ENCODE results near the gene SEC14L5. TPM values are rescaled to one million over a fixed set of nuclear protein-coding genes. Genes with fewer than 3 reads are reported as not detected.

Gene SEC14L5
- total and polyA plus RNA-seq, 5 experiments from 2014 or later: not detected

- H3K27ac Mint-ChIP-seq: no peak overlapping the region
- no peak overlapping the region for H3K4me3 Mint-ChIP-seq
- DNase-seq (no peak), ATAC-seq (no peak)
- no peaks in the 10 kb centered on the region for H3K36me3 Mint-ChIP-seq
- H3K27me3 Mint-ChIP-seq: peaks cover 5 to 25% (median 8%) of the 10 kb centered on the region in 5 donors
- H3K4me1 Mint-ChIP-seq: no peaks in the 10 kb centered on the region
- H3K9me3 Mint-ChIP-seq: no peaks in the 10 kb centered on the region
- POLR2A ChIA-PET: no interaction called here
These were observed 43.9 kb downstream of the SEC14L5 start for GRCh38 chr16:5001986-5002385.

- no peaks in the 10 kb centered on the region for H3K4me1 Mint-ChIP-seq
- no peaks in the 10 kb centered on the region for H3K36me3 Mint-ChIP-seq
- no peak overlapping the region for H3K27ac Mint-ChIP-seq
- peaks cover 1 to 18% (median 8%) of the 10 kb centered on the region in 5 donors for H3K27me3 Mint-ChIP-seq
- POLR2A ChIA-PET: no interaction called here
- DNase-seq: no peak
- no peak for ATAC-seq
- no peaks in the 10 kb centered on the region for H3K9me3 Mint-ChIP-seq
- H3K4me3 Mint-ChIP-seq: peak overlapping the region in 1 of 10 donors; percentile 14
These were observed 44.6 kb downstream of the SEC14L5 start for GRCh38 chr16:5002699-5003143.

DNA sequence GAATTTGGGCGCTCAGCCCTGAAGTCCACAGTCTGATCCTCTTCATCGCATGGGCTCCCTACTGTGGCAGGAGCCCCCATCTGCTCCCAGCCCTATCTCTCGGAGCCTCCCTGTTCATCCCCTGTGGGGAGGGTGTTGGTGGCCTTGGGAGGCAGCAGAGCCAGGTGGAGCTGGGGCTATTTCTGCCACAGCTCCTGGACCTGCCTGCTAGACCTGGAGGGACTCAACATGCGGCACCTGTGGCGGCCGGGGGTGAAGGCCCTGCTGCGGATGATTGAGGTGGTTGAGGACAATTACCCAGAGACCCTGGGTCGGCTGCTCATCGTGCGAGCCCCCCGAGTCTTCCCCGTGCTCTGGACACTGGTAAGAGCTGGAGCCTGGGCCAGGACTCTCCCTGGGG lies 45.1 kb downstream of the SEC14L5 start:
- POLR2A ChIA-PET: interaction anchor here (0.5 kb wide), 1 partner anchor 589 kb away, joined by 3 read pairs; no protein-coding TSS in a partner anchor
- Mint-ChIP-seq H3K27ac (no peak overlapping the region), H3K4me1 (no peaks in the 10 kb centered on the region), H3K27me3 (peaks cover 1 to 18% (median 8%) of the 10 kb centered on the region in 5 donors), H3K9me3 (no peaks in the 10 kb centered on the region), H3K4me3 (no peak overlapping the region), H3K36me3 (no peaks in the 10 kb centered on the region)
- DNase-seq: peak in 1 of 10 donors; percentile 37
- ATAC-seq: no peak

DNA sequence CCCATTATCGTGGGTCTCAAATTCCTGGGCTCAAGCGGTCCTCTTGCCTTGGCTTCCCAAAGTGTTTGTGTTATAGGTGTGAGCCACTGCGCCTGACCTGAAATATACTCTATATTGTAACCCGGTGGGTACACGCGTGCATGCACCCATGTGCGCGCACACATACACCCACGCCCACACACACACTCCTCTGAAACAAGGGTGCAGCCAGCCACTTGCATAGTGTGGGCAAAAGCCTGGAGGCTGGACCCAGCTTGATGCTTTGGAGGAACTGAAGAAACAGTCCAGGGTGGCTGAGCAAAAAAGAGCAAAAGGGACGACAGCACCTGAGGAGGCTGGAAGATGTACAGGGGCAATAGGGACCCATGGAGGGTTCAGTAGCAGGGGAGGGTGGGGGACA lies 45.7 kb downstream of the SEC14L5 start:
- no peak overlapping the region for H3K4me3 Mint-ChIP-seq
- POLR2A ChIA-PET: interaction anchor here (0.5 kb wide), 1 partner anchor 590 kb away, joined by 3 read pairs; no protein-coding TSS in a partner anchor
- no peaks in the 10 kb centered on the region for H3K9me3 Mint-ChIP-seq
- ATAC-seq (no peak), DNase-seq (peak in 1 of 10 donors; percentile 27)
- no peaks in the 10 kb centered on the region for H3K36me3 Mint-ChIP-seq
- H3K4me1 Mint-ChIP-seq: no peaks in the 10 kb centered on the region
- peaks cover 0 to 15% (median 6%) of the 10 kb centered on the region in 5 donors for H3K27me3 Mint-ChIP-seq
- H3K27ac Mint-ChIP-seq: no peak overlapping the region

DNA sequence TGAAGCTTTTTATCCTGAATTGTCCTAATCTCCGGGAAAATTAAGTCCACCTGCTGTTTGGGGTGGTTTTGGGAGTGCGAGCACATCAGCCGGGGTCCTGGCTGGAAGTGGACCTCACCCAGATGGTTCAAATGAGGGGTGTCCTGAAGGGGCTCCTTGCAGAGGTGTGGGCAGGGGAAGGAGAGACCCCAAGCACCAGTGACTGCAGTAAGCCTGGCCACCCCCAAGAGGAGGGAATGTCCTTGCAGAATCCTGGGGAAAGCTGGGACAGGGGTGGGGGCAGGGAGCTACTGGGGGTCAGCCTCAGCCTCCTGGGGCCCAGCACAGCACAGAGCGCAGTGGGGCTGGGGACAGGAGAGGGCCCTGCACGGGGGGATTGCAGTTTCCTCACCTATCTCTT lies 46.2 kb downstream of the SEC14L5 start:
- Mint-ChIP-seq H3K27me3 (peaks cover 0 to 16% (median 3%) of the 10 kb centered on the region in 5 donors), H3K4me1 (no peaks in the 10 kb centered on the region), H3K4me3 (no peak overlapping the region), H3K27ac (peak overlapping the region in 1 of 10 donors; percentile 49), H3K9me3 (no peaks in the 10 kb centered on the region), H3K36me3 (no peaks in the 10 kb centered on the region)
- DNase-seq: no peak
- ATAC-seq: no peak
- POLR2A ChIA-PET: no interaction called here

DNA sequence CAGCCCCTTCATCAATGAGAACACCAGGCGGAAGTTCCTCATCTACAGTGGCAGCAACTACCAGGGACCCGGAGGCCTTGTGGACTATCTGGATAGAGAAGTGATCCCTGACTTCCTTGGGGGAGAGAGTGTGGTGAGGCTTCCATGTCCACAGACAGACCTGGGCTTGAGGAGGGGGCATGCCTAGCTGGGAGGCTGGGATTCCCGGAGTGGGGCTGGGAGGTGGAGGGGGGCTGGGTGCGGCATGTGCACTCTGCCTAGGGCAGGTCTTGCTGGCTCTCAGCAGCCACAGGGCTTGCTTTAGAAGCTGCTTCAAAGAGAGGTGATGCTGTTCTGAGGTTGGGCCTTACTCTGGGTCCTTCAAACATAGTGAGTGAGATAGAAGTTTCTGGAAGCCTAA lies 47.8 kb downstream of the SEC14L5 start:
- Mint-ChIP-seq H3K27ac (no peak overlapping the region), H3K4me3 (no peak overlapping the region), H3K9me3 (no peaks in the 10 kb centered on the region), H3K36me3 (no peaks in the 10 kb centered on the region), H3K4me1 (no peaks in the 10 kb centered on the region), H3K27me3 (peaks cover 0 to 31% (median 12%) of the 10 kb centered on the region in 5 donors)
- POLR2A ChIA-PET: no interaction called here
- peak in 1 of 10 donors; percentile 54 for DNase-seq
- no peak for ATAC-seq

GRCh38 chr16:5006348-5007193 lies 48.4 kb downstream of the SEC14L5 start:
- H3K27me3 Mint-ChIP-seq: peaks cover 0 to 36% (median 13%) of the 10 kb centered on the region in 5 donors
- ATAC-seq: no peak
- no peak overlapping the region for H3K4me3 Mint-ChIP-seq
- POLR2A ChIA-PET: no interaction called here
- DNase-seq: peak in 1 of 10 donors; percentile 28
- no peaks in the 10 kb centered on the region for H3K9me3 Mint-ChIP-seq
- H3K4me1 Mint-ChIP-seq: no peaks in the 10 kb centered on the region
- H3K27ac Mint-ChIP-seq: no peak overlapping the region
- H3K36me3 Mint-ChIP-seq: no peaks in the 10 kb centered on the region

DNA sequence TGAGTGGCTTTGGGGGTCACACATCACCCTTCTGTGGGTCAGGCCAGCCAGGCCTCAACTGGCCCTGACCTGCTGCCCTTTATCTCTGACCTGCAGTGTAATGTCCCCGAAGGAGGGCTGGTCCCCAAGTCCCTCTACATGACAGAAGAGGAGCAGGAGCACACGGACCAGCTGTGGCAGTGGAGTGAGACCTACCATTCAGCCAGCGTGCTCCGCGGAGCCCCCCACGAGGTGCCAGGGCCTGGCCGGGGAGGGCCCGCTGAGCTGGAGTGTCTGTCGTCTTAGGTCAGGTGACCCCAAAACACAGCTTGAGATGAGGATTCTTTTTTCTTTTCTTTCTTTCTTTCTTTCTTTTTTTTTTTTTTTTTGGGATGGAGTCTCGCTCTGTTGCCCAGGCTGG lies 49.1 kb downstream of the SEC14L5 start:
- H3K4me1 Mint-ChIP-seq: no peaks in the 10 kb centered on the region
- no peaks in the 10 kb centered on the region for H3K36me3 Mint-ChIP-seq
- POLR2A ChIA-PET: no interaction called here
- H3K27me3 Mint-ChIP-seq: peaks cover 0 to 37% (median 13%) of the 10 kb centered on the region in 5 donors
- H3K9me3 Mint-ChIP-seq: no peaks in the 10 kb centered on the region
- ATAC-seq (no peak), DNase-seq (no peak)
- no peak overlapping the region for H3K27ac Mint-ChIP-seq
- no peak overlapping the region for H3K4me3 Mint-ChIP-seq

DNA sequence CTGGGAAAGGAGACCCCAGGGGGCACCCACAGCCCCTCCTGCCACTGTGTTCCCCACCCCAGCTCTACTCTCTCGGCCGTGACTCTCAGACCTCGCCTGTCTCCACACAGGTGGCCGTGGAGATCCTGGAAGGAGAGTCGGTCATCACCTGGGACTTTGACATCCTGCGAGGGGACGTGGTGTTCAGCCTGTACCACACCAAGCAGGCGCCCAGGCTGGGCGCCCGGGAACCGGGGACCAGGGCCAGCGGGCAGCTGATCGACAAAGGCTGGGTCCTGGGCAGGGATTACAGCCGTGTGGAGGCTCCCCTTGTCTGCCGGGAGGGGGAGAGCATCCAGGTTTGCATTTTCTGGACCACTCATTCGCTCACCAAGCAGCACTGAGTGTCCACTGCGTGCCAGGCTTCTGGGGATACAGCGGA lies 50.2 kb downstream of the SEC14L5 start:
- ATAC-seq: no peak
- peak in 1 of 10 donors; percentile 56 for DNase-seq
- Mint-ChIP-seq H3K27me3 (peaks cover 0 to 37% (median 13%) of the 10 kb centered on the region in 5 donors), H3K9me3 (no peaks in the 10 kb centered on the region), H3K4me3 (no peak overlapping the region), H3K36me3 (no peaks in the 10 kb centered on the region), H3K4me1 (no peaks in the 10 kb centered on the region), H3K27ac (peak overlapping the region in 1 of 10 donors; percentile 3)
- POLR2A ChIA-PET: no interaction called here

- Mint-ChIP-seq H3K36me3 (no peaks in the 10 kb centered on the region), H3K27ac (no peak overlapping the region), H3K27me3 (peaks cover 0 to 28% (median 13%) of the 10 kb centered on the region in 5 donors), H3K4me1 (no peaks in the 10 kb centered on the region), H3K9me3 (no peaks in the 10 kb centered on the region), H3K4me3 (no peak overlapping the region)
- ATAC-seq (no peak), DNase-seq (peak in 1 of 10 donors; percentile 63)
- POLR2A ChIA-PET: no interaction called here
These were observed 52.6 kb downstream of the SEC14L5 start for GRCh38 chr16:5010576-5011329.

DNA sequence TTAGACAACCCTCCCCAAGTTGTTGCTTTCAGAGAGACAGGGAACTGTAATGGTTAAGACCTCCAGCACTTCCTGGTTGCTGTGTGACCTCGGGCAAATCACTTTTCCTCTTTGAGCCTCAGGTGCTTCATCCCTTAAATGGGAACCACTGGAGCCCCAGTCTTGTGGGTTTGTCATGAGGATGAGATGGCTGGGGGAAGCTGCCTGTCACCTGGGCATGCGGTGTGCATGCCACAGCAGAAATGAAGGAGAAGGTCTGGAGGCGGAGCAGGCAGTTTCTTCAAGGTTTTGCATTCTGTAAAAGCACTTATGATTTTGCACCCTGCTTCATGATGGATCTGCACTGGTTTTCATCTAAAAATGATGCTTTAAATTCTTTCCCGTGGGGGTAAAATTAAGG lies 53.5 kb downstream of the SEC14L5 start:
- Mint-ChIP-seq H3K4me3 (no peak overlapping the region), H3K9me3 (no peaks in the 10 kb centered on the region), H3K27me3 (peaks cover 0 to 28% (median 13%) of the 10 kb centered on the region in 5 donors), H3K4me1 (no peaks in the 10 kb centered on the region), H3K27ac (no peak overlapping the region), H3K36me3 (no peaks in the 10 kb centered on the region)
- ATAC-seq (no peak), DNase-seq (no peak)
- POLR2A ChIA-PET: no interaction called here

GRCh38 chr16:5012887-5013286 lies 54.8 kb downstream of the SEC14L5 start:
- DNase-seq (no peak), ATAC-seq (no peak)
- Mint-ChIP-seq H3K36me3 (no peaks in the 10 kb centered on the region), H3K9me3 (no peaks in the 10 kb centered on the region), H3K4me1 (no peaks in the 10 kb centered on the region), H3K4me3 (no peak overlapping the region), H3K27me3 (peaks cover 0 to 28% (median 13%) of the 10 kb centered on the region in 5 donors), H3K27ac (peak overlapping the region in 1 of 10 donors; percentile 1)
- POLR2A ChIA-PET: interaction anchor here (0.6 kb wide), 1 partner anchor 90 kb away, joined by 4 read pairs; no protein-coding TSS in a partner anchor

DNA sequence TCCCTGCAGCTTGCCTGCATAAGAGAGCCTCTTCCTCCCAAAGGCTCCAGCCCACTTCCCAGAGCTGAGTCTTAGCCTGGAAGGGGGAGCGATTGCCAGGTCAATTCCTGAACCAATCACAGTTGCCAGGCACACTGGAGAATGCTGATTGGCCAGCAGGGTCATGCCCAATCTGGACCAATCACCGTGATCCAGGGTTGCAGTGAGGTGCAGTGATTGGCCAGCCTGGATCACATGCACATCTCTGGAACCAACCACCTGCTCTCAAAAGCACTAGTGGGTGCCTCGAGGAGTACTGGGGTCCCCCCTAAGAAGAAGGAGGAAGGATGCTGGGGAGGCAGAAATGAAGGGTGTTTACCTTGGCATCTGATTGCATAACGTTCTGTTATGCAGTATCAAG lies 57.2 kb downstream of the SEC14L5 start:
- POLR2A ChIA-PET: no interaction called here
- no peaks in the 10 kb centered on the region for H3K36me3 Mint-ChIP-seq
- H3K9me3 Mint-ChIP-seq: no peaks in the 10 kb centered on the region
- no peak for ATAC-seq
- no peak overlapping the region for H3K27ac Mint-ChIP-seq
- no peak overlapping the region for H3K4me3 Mint-ChIP-seq
- DNase-seq: no peak
- H3K4me1 Mint-ChIP-seq: no peaks in the 10 kb centered on the region
- H3K27me3 Mint-ChIP-seq: peaks cover 2 to 12% (median 11%) of the 10 kb centered on the region in 5 donors
